Measurements from ENCODE around the gene OLIG3. TPM values are rescaled to one million over a fixed set of nuclear protein-coding genes. Genes with fewer than 3 reads are reported as not detected.

Gene OLIG3
- total RNA-seq, 1 experiment from 2014 or later, result not detected

GRCh38 chr6:137541534-137542063 lies 47.4 kb upstream of the OLIG3 start:
- no peaks in the 10 kb centered on the region for H3K9me2 ChIP-seq (ENCODE audit: insufficient read depth)
- no peak for TF ChIP-seq CTCF (conservative IDR thresholded peaks at IDR 0.05)
- no peak for TF ChIP-seq EZH2 (IDR thresholded peaks at IDR 0.05; ENCODE audit: low read depth)
- H3K4me3 ChIP-seq, result no peak overlapping the region
- DNase-seq, result no peak
- no peaks in the 10 kb centered on the region for H3K27me3 ChIP-seq (ENCODE audit: insufficient read depth, low read depth)
- no peaks in the 10 kb centered on the region for H3K36me3 ChIP-seq (ENCODE audit: low read depth)
- BruUV-seq (replicated peaks), result no TSS peak
- no peaks in the 10 kb centered on the region for H3K9me3 ChIP-seq (ENCODE audit: insufficient read depth, low read depth)
- no peaks in the 10 kb centered on the region for H4K20me1 ChIP-seq (ENCODE audit: insufficient read depth)
- H3K27ac ChIP-seq, result no peak overlapping the region
- no peaks in the 10 kb centered on the region for H3K4me1 ChIP-seq (replicated peaks; ENCODE audit: insufficient read depth)
- ChIA-PET CTCF (no interaction called here), POLR2A (ENCODE audit: unreplicated experiment) (no interaction called here)
- intact Hi-C loops (cut with micrococcal nuclease; ENCODE audit: unreplicated experiment), result no loop called here
- no peak overlapping the region for H2AFZ ChIP-seq
- no peaks in the 10 kb centered on the region for H3K79me2 ChIP-seq (ENCODE audit: low read depth)
- no peaks in the 10 kb centered on the region for H3F3A ChIP-seq (ENCODE audit: insufficient read depth, low read depth)
- no peak overlapping the region for H3K4me2 ChIP-seq

- Histone ChIP-seq H3K4me1 (replicated peaks; ENCODE audit: insufficient read depth) (no peaks in the 10 kb centered on the region), H3F3A (ENCODE audit: insufficient read depth, low read depth) (no peaks in the 10 kb centered on the region), H3K9me3 (ENCODE audit: insufficient read depth, low read depth) (no peaks in the 10 kb centered on the region), H3K36me3 (ENCODE audit: low read depth) (no peaks in the 10 kb centered on the region), H3K27me3 (ENCODE audit: insufficient read depth, low read depth) (no peaks in the 10 kb centered on the region), H3K79me2 (ENCODE audit: low read depth) (no peaks in the 10 kb centered on the region), H4K20me1 (ENCODE audit: insufficient read depth) (no peaks in the 10 kb centered on the region), H3K4me3 (no peak overlapping the region), H3K9me2 (ENCODE audit: insufficient read depth) (no peaks in the 10 kb centered on the region), H3K4me2 (no peak overlapping the region), H3K27ac (no peak overlapping the region), H2AFZ (no peak overlapping the region)
- TF ChIP-seq EZH2 (IDR thresholded peaks at IDR 0.05; ENCODE audit: low read depth) (no peak), CTCF (conservative IDR thresholded peaks at IDR 0.05) (no peak)
- intact Hi-C loops (cut with micrococcal nuclease; ENCODE audit: unreplicated experiment), result no loop called here
- CTCF ChIA-PET, result no interaction called here
- no peak for DNase-seq
- BruUV-seq (replicated peaks), result no TSS peak
- POLR2A ChIA-PET (ENCODE audit: unreplicated experiment), result no interaction called here
These were observed 42.0 kb upstream of the OLIG3 start for GRCh38 chr6:137536104-137536773.

- H2AFZ ChIP-seq, result no peak overlapping the region
- ChIA-PET POLR2A (ENCODE audit: unreplicated experiment) (no interaction called here), CTCF (no interaction called here)
- H3K9me2 ChIP-seq (ENCODE audit: insufficient read depth), result no peaks in the 10 kb centered on the region; the same call in 1 of the 2 replicates
- intact Hi-C loops (cut with micrococcal nuclease; ENCODE audit: unreplicated experiment), result no loop called here
- BruUV-seq (replicated peaks), result no TSS peak
- no peak overlapping the region for H3K4me2 ChIP-seq
- no peak overlapping the region for H3K27ac ChIP-seq
- no peaks in the 10 kb centered on the region for H3K4me1 ChIP-seq (replicated peaks; ENCODE audit: insufficient read depth)
- no peaks in the 10 kb centered on the region for H3K36me3 ChIP-seq (ENCODE audit: low read depth)
- no peaks in the 10 kb centered on the region for H3K79me2 ChIP-seq (ENCODE audit: low read depth)
- H3K4me3 ChIP-seq, result no peak overlapping the region
- no peak for DNase-seq
- TF ChIP-seq EZH2 (IDR thresholded peaks at IDR 0.05; ENCODE audit: low read depth) (no peak), CTCF (conservative IDR thresholded peaks at IDR 0.05) (no peak)
- H3K9me3 ChIP-seq (ENCODE audit: insufficient read depth, low read depth), result no peaks in the 10 kb centered on the region
- no peaks in the 10 kb centered on the region for H3F3A ChIP-seq (ENCODE audit: insufficient read depth, low read depth)
- H3K27me3 ChIP-seq (ENCODE audit: insufficient read depth, low read depth), result no peaks in the 10 kb centered on the region
- no peaks in the 10 kb centered on the region for H4K20me1 ChIP-seq (ENCODE audit: insufficient read depth)
These were observed 37.3 kb upstream of the OLIG3 start for GRCh38 chr6:137531376-137532092.

Data from PC-9 (cell line).